PC-3 (cell line): ENCODE measurements around the gene SPRY1. TPM values are rescaled to one million over a fixed set of nuclear protein-coding genes. Genes with fewer than 3 reads are reported as not detected.

Experiments used
- ATAC-seq: fragments of 200-7000 bp; cut with Tn5 transposase; 2 replicates; pipeline ENCODE4 v1.9.1; 2020; ENCODE audit warnings: mild to moderate bottlenecking, moderate library complexity
- BruUV-seq: library from RNA; stranded (reverse); fragments of 400-500 nt; replicated peaks from 2 replicates; lab custom pipeline; 2021; lab: Mats Ljungman, UMichigan
- CTCF ChIA-PET: fragments of 300-600 bp; sonication (Branson Sonifier 250); formaldehyde crosslinking; loops from one replicate; lab custom pipeline; 2022; ENCODE audit warnings: antibody characterized with exemption; lab: Charles Lee
- POLR2A ChIA-PET: fragments of 300-600 bp; sonication (Branson Sonifier 250); formaldehyde crosslinking; loops from one replicate; lab custom pipeline; 2022; ENCODE audit warnings: antibody characterized with exemption; ENCODE audit not compliant: unreplicated experiment; lab: Charles Lee
- DNase-seq: peaks from one replicate; pipeline ENCODE4 v3.0.0-alpha.2; 2015
- H2AFZ ChIP-seq: fragments of 300-600 bp; sonication (generic); 2 replicates; pipeline ENCODE4 v1.6.0; 2016; ENCODE audit warnings: antibody characterized with exemption, low read length
- H3F3A ChIP-seq: fragments of 300-600 bp; sonication (generic); one replicate; pipeline ENCODE4 v1.6.0; 2017; ENCODE audit warnings: antibody characterized with exemption, low read length, control low read depth, mild to moderate bottlenecking; ENCODE audit not compliant: unreplicated experiment
- H3K27ac ChIP-seq: fragments of 300-600 bp; sonication (generic); 2 replicates; pipeline ENCODE4 v1.5.1; 2016; ENCODE audit warnings: mild to moderate bottlenecking, low read length
- H3K27me3 ChIP-seq: fragments of 300-600 bp; sonication (generic); 2 replicates; pipeline ENCODE4 v1.6.1; 2016; ENCODE audit warnings: low read length, mixed read lengths
- H3K36me3 ChIP-seq: fragments of 300-600 bp; sonication (generic); 2 replicates; pipeline ENCODE4 v1.6.1; 2016; ENCODE audit warnings: low read depth, mixed run types, low read length, mixed read lengths
- H3K4me1 ChIP-seq: fragments of 300-600 bp; sonication (generic); 2 replicates; pipeline ENCODE4 v1.5.1; 2016; ENCODE audit warnings: low read length; ENCODE audit not compliant: insufficient read depth
- H3K4me2 ChIP-seq: fragments of 300-600 bp; sonication (generic); 2 replicates; pipeline ENCODE4 v1.6.0; 2016; ENCODE audit warnings: low read length
- H3K4me3 ChIP-seq: fragments of 300-600 bp; sonication (generic); 2 replicates; pipeline ENCODE4 v1.5.1; 2016; ENCODE audit warnings: mild to moderate bottlenecking, low read length, mixed read lengths
- H3K79me2 ChIP-seq: fragments of 300-600 bp; sonication (generic); 2 replicates; pipeline ENCODE4 v1.6.1; 2017; ENCODE audit warnings: low read length, mixed read lengths
- H3K9ac ChIP-seq: fragments of 300-600 bp; sonication (generic); 2 replicates; pipeline ENCODE4 v1.6.0; 2016; ENCODE audit warnings: mild to moderate bottlenecking, low read length
- H3K9me2 ChIP-seq: fragments of 300-600 bp; sonication (generic); replicated peaks from 2 replicates; pipeline ENCODE4 v1.6.1; 2016; ENCODE audit warnings: mixed run types, low read length, mixed read lengths
- H3K9me3 ChIP-seq: fragments of 300-600 bp; sonication (generic); 2 replicates; pipeline ENCODE4 v1.6.1; 2016; ENCODE audit warnings: low read length, mixed read lengths
- H4K20me1 ChIP-seq: fragments of 300-600 bp; sonication (generic); 2 replicates; pipeline ENCODE4 v1.6.1; 2016; ENCODE audit warnings: low read length, mixed read lengths
- CTCF ChIP-seq: fragments of 300-600 bp; sonication (generic); conservative IDR thresholded peaks from 2 replicates; pipeline ENCODE4 v1.5.1; 2017; ENCODE audit warnings: antibody characterized with exemption, low read depth, mild to moderate bottlenecking, low read length
- EZH2 ChIP-seq: fragments of 300-600 bp; sonication (generic); IDR thresholded peaks from one replicate; pipeline ENCODE4 v1.6.1; 2017; ENCODE audit warnings: antibody characterized with exemption, mild to moderate bottlenecking, low read length; ENCODE audit not compliant: unreplicated experiment
- EZH2phosphoT487 ChIP-seq: fragments of 300-600 bp; sonication (generic); IDR thresholded peaks from 2 replicates; pipeline ENCODE4 v1.6.1; 2018; ENCODE audit warnings: mild to moderate bottlenecking, antibody characterized with exemption, low read length, borderline replicate concordance
- intact Hi-C: fragments of 100-400 bp; cut with micrococcal nuclease; formaldehyde crosslinking; loops from 2 replicates; pipeline ENCODE4 v1.9.0; 2023
- total RNA-seq: library from RNA; depleted of rRNA; stranded (reverse); fragments of >200 nt; gene quantifications from 2 replicates; pipeline ENCODE4 v1.2.3, GENCODE V29; 2014

SPRY1 gene
- total RNA-seq, 1 experiment from 2014 or later, result 26.4 TPM

GRCh38 chr4:123423819-123424218, 27.2 kb downstream of the SPRY1 start:
- ChIA-PET POLR2A (no interaction called here), CTCF (no interaction called here)
- Histone ChIP-seq H3K4me2 (no peak overlapping the region), H3K36me3 (no peaks in the 10 kb centered on the region; the same call in 1 of the 2 replicates), H3K27me3 (no peaks in the 10 kb centered on the region), H3K79me2 (no peaks in the 10 kb centered on the region), H3K9ac (no peak overlapping the region), H4K20me1 (no peaks in the 10 kb centered on the region), H2AFZ (no peak overlapping the region), H3K27ac (no peak overlapping the region), H3K4me3 (no peak overlapping the region), H3K4me1 (peaks cover 28% of the 10 kb centered on the region), H3K9me2 (no peaks in the 10 kb centered on the region), H3F3A (peaks cover 3% of the 10 kb centered on the region), H3K9me3 (no peaks in the 10 kb centered on the region)
- ATAC-seq (no peak), DNase-seq (no peak)
- BruUV-seq, result no TSS peak
- TF ChIP-seq CTCF, result no peak
- no peak for TF ChIP-seq EZH2
- no peak for TF ChIP-seq EZH2phosphoT487
- intact Hi-C loops, result no loop called here

- no peak for TF ChIP-seq EZH2
- TF ChIP-seq CTCF, result no peak
- no peak for TF ChIP-seq EZH2phosphoT487
- BruUV-seq, result no TSS peak
- H4K20me1 ChIP-seq, result no peaks in the 10 kb centered on the region
- CTCF ChIA-PET, result no interaction called here
- H3K9me2 ChIP-seq, result no peaks in the 10 kb centered on the region
- POLR2A ChIA-PET, result no interaction called here
- DNase-seq, result no peak
- no peaks in the 10 kb centered on the region for H3K4me1 ChIP-seq
- H3K9me3 ChIP-seq, result no peaks in the 10 kb centered on the region
- no peak overlapping the region for H2AFZ ChIP-seq
- H3K9ac ChIP-seq, result no peak overlapping the region
- H3F3A ChIP-seq, result no peaks in the 10 kb centered on the region
- no peak overlapping the region for H3K27ac ChIP-seq
- H3K4me2 ChIP-seq, result no peak overlapping the region
- H3K4me3 ChIP-seq, result no peak overlapping the region
- H3K79me2 ChIP-seq, result no peaks in the 10 kb centered on the region
- H3K27me3 ChIP-seq, result no peaks in the 10 kb centered on the region
- intact Hi-C loops, result no loop called here
- ATAC-seq, result no peak
- no peaks in the 10 kb centered on the region; the same call in 1 of the 2 replicates for H3K36me3 ChIP-seq
These were observed 31.4 kb downstream of the SPRY1 start for GRCh38 chr4:123427951-123428350.

- intact Hi-C loops, result no loop called here
- ATAC-seq, result no peak
- Histone ChIP-seq H3F3A (no peaks in the 10 kb centered on the region), H3K27me3 (no peaks in the 10 kb centered on the region), H3K36me3 (no peaks in the 10 kb centered on the region; the same call in 1 of the 2 replicates), H3K79me2 (no peaks in the 10 kb centered on the region), H3K4me1 (no peaks in the 10 kb centered on the region), H3K9me2 (no peaks in the 10 kb centered on the region), H3K4me2 (no peak overlapping the region), H3K9me3 (no peaks in the 10 kb centered on the region), H3K27ac (no peak overlapping the region), H3K9ac (no peak overlapping the region), H2AFZ (no peak overlapping the region), H4K20me1 (no peaks in the 10 kb centered on the region), H3K4me3 (no peak overlapping the region)
- CTCF ChIA-PET, result no interaction called here
- POLR2A ChIA-PET, result no interaction called here
- no peak for DNase-seq
- BruUV-seq, result no TSS peak
- no peak for TF ChIP-seq EZH2phosphoT487
- TF ChIP-seq CTCF, result no peak
- no peak for TF ChIP-seq EZH2
These were observed 33.4 kb downstream of the SPRY1 start for GRCh38 chr4:123430031-123430430.
